Left ventricle myocardium inferior (tissue), 1 donor: Measurements from ENCODE around the gene GPC5. TPM values are rescaled to one million over a fixed set of nuclear protein-coding genes. Genes with fewer than 3 reads are reported as not detected.
A peak's percentile ranks its signal among the peaks of the same experiment; 100 is the strongest.

Source experiments
- DNase-seq: peaks from one replicate; pipeline ENCODE4 v3.0.0-alpha.2; 2020
- H3K27ac ChIP-seq: fragments of 200-600 bp; replicated peaks from 2 replicates; pipeline ENCODE4 v1.8.0; 2021
- H3K27me3 ChIP-seq: fragments of 200-600 bp; 2 replicates; pipeline ENCODE4 v1.8.0; 2021; ENCODE audit warnings: low read depth
- H3K36me3 ChIP-seq: fragments of 200-600 bp; 2 replicates; pipeline ENCODE4 v1.8.0; 2021
- H3K4me1 ChIP-seq: fragments of 200-600 bp; 2 replicates; pipeline ENCODE4 v1.8.0; 2021
- H3K4me3 ChIP-seq: fragments of 200-600 bp; 2 replicates; pipeline ENCODE4 v1.8.0; 2021; ENCODE audit warnings: mild to moderate bottlenecking, moderate library complexity
- H3K9me3 ChIP-seq: fragments of 200-600 bp; replicated peaks from 2 replicates; pipeline ENCODE4 v1.8.0; 2021
- intact Hi-C: fragments of 100-400 bp; cut with micrococcal nuclease; formaldehyde crosslinking; loops from one replicate; pipeline ENCODE4 v1.11.0; 2022
- total RNA-seq: library from RNA; stranded (reverse); fragmentation: NEBNext Ultra II Directional; extraction: Animal tissue kit (Norgen Biotek cat#: 25700); gene quantifications from one replicate; pipeline ENCODE4 v1.2.1, GENCODE V29; 2021
- TF ChIP-seq, protein P1 (sequence below): fragments of 200-600 bp; IDR thresholded peaks from 2 replicates; pipeline ENCODE4 v1.8.0; 2021; ENCODE audit warnings: antibody characterized with exemption, mild to moderate bottlenecking, borderline replicate concordance
- donor health status: DM: no; HTN: yes; CAD: no; lungs with severe emphysema.

The GPC5 gene
- total RNA-seq, 1 donor from 2014 or later = 1.5 TPM

DNA sequence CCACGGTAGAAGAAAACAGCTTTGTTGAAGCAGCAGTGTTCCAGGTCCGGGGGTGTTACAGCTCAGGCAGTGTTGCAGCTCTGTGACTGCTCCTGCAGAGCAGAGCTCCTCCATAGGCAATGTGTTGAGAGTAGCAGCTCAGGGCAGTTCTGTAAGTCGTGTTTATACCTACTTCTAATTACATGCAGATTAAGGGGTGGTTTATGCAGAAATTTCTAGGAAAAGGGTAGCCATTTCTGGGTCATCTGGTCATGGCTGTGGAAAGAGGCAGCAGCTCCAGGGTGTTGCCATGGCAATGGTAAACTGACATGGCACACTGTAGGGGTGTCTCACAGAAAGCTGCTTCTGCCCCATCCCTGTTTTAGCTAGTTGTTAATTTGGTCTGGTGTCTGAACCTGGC lies 316.4 kb downstream of the GPC5 start:
- no peaks in the 10 kb centered on the region for H3K36me3 ChIP-seq
- TF ChIP-seq, protein P1, sequence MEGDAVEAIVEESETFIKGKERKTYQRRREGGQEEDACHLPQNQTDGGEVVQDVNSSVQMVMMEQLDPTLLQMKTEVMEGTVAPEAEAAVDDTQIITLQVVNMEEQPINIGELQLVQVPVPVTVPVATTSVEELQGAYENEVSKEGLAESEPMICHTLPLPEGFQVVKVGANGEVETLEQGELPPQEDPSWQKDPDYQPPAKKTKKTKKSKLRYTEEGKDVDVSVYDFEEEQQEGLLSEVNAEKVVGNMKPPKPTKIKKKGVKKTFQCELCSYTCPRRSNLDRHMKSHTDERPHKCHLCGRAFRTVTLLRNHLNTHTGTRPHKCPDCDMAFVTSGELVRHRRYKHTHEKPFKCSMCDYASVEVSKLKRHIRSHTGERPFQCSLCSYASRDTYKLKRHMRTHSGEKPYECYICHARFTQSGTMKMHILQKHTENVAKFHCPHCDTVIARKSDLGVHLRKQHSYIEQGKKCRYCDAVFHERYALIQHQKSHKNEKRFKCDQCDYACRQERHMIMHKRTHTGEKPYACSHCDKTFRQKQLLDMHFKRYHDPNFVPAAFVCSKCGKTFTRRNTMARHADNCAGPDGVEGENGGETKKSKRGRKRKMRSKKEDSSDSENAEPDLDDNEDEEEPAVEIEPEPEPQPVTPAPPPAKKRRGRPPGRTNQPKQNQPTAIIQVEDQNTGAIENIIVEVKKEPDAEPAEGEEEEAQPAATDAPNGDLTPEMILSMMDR = no peak
- intact Hi-C loops = no loop called here
- H3K27ac ChIP-seq = no peak overlapping the region
- no peak for DNase-seq
- no peaks in the 10 kb centered on the region for H3K4me1 ChIP-seq
- H3K4me3 ChIP-seq = no peak overlapping the region
- H3K27me3 ChIP-seq = no peaks in the 10 kb centered on the region
- no peaks in the 10 kb centered on the region for H3K9me3 ChIP-seq

DNA sequence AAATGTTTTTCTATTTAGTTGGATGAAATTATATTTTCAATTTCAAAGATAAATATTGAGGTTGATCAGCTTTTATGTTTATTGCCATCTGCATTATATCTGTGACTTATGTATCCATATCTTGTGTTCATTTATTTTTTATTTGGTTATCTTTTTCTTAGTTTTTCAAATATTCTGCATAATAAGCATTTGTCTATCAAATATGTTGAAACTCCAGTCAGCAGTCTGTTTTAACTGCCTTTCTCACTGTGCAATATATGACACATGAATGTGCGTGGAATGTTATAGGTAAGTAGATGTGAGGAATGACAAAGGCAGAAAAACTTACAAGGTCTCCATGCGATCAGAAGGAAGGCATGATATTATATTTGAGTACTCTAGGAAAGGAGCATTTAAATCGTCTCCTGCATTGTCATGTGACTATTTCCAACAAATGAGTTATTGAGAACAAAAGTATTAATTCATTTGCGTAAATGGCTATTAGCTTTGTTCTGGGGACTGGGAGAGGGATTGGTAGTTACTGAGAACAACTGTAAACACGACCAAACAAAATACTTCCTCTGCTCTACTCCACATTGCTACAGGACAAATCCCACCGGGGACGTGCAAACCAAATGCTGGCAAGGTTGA lies 318.1 kb downstream of the GPC5 start:
- no peaks in the 10 kb centered on the region for H3K9me3 ChIP-seq
- intact Hi-C loops = no loop called here
- H3K27me3 ChIP-seq = no peaks in the 10 kb centered on the region
- H3K27ac ChIP-seq = no peak overlapping the region
- H3K4me1 ChIP-seq = no peaks in the 10 kb centered on the region
- H3K4me3 ChIP-seq = no peak overlapping the region
- DNase-seq = no peak
- H3K36me3 ChIP-seq = no peaks in the 10 kb centered on the region
- TF ChIP-seq, protein P1 = no peak

DNA sequence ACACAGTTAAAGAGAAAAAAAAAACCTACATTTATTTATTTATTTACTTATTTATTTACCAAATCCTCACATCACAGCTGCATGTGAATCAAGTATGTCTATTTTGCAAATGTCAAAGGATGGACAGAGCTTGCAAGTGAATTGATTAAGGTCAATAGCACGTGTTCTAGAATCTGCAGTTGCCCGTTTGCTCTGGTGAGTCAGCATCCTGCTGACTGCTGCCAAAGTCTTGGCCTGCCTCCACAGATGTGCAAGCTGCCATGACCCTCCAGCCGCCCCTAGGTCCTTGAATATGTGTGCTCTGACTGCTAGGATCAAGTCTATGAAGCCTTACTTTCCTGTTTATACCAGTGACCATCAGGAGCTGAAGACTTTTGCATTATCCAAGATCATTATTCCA lies 320.6 kb downstream of the GPC5 start:
- no peak overlapping the region for H3K27ac ChIP-seq

DNA sequence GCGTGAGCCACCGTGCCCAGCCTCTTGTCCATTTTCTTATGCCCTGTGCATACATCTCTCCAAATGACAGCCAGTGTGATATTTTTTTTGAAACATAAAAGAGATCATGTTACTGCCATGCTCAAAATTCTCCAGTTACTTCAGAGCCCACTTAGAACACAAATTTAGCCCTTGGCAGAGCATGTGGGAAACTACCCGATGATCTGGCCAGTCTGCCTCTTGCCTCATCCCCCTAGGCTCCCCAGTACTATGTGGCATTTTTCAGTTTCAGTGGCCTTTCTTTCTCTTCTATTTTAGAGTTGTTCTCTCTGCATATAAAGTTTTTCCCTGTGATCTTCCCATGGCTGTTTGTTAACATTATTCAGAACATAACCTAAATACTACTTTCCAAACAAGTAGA lies 323.0 kb downstream of the GPC5 start:
- Histone ChIP-seq H3K4me3 (no peak overlapping the region), H3K36me3 (no peaks in the 10 kb centered on the region), H3K27ac (no peak overlapping the region), H3K9me3 (no peaks in the 10 kb centered on the region), H3K27me3 (no peaks in the 10 kb centered on the region), H3K4me1 (no peaks in the 10 kb centered on the region)
- DNase-seq = no peak
- intact Hi-C loops = loop anchor here (10.0 kb wide), 1 partner anchor 347 kb away; no protein-coding TSS in a partner anchor
- TF ChIP-seq, protein P1 = no peak

More for the DNA sequence above, 320.6 kb downstream of the GPC5 start:
- H3K27me3 ChIP-seq = no peaks in the 10 kb centered on the region
- DNase-seq = no peak
- TF ChIP-seq, protein P1 = no peak
- no peaks in the 10 kb centered on the region for H3K9me3 ChIP-seq
- H3K4me3 ChIP-seq = no peak overlapping the region
- intact Hi-C loops = no loop called here
- H3K36me3 ChIP-seq = no peaks in the 10 kb centered on the region
- no peaks in the 10 kb centered on the region for H3K4me1 ChIP-seq

DNA sequence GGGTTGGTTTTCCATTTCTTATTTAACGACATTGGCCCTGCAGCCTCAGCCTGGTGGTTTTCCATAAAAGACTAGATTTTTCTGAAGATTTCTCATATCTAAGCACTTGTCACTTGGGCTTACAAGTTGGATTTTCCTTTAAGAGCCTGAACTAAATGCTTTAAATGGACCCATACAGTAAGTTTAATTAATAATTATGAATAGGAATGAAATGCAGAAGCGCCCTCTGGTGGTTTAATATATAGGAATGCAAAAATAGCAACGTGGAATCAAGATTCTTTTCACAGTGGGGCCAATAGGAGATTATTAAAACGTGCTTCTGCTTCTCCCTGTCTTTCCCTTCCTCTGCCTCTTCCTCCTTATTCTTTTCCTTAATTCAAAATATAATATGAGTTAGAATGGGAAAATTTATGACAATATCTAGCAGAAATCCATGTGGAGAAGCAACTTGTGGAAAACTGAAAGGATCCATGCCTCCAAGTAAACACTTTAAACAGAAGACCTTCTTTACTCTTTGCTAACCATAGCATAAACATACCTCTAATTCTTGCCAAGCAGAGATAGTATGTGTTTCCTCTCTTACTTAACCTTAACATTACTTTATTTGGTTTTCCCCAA lies 324.0 kb downstream of the GPC5 start:
- Histone ChIP-seq H3K9me3 (no peaks in the 10 kb centered on the region), H3K27me3 (no peaks in the 10 kb centered on the region), H3K27ac (no peak overlapping the region), H3K4me1 (no peaks in the 10 kb centered on the region), H3K4me3 (no peak overlapping the region), H3K36me3 (no peaks in the 10 kb centered on the region)
- no peak for DNase-seq
- intact Hi-C loops = loop anchor here (10.0 kb wide), 1 partner anchor 348 kb away; no protein-coding TSS in a partner anchor
- TF ChIP-seq, protein P1 = peak; percentile 71
